GM19468 (cell line): Measurements from ENCODE around the gene NFIA.

ENCODE experiments used
- ATAC-seq: cut with Tn5 transposase; IDR thresholded peaks from one replicate; pipeline ENCODE4 v1.9.1; 2021; ENCODE audit warnings: mild to moderate bottlenecking, moderate library complexity, moderate number of reproducible peaks; ENCODE audit not compliant: unreplicated experiment; ENCODE audit errors: extremely low read depth

The NFIA gene

DNA sequence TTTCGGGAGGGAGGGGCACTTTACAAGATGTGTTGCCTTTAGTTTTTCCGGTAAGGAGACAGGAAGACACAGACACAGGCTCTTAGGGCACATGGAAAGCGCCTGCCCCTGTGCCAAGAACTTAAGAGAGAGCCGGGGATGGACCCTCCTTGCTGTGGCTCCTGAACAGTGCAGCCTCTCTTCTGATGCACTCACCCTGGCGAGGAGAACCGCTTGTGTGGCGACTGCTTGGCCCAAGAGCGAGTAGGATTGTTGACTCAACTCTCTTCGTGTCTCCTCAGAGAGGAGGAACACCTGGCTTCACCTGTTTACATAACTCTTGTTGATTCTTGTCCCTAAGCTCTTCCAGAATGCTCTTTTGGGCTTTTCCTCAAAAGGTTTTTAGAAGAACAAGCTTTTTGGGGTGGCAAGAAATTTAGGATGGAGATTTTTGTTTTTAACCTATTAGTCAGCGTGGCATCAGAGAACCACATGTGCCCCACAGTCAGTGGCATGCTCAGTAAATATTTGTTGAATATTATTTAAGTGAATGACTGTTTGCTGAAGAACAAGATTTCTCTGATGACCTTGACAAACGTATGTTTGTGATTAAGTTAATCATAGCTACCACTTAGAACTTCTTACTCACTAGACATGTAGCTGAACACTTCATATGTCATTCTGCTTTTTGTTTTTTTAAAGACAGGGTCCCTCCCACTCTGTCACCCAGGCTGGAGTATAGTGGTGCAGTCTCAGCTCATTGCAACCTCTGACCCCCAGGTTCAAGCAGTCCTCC lies 60.6 kb downstream of the NFIA start:
- ATAC-seq, result no peak

DNA sequence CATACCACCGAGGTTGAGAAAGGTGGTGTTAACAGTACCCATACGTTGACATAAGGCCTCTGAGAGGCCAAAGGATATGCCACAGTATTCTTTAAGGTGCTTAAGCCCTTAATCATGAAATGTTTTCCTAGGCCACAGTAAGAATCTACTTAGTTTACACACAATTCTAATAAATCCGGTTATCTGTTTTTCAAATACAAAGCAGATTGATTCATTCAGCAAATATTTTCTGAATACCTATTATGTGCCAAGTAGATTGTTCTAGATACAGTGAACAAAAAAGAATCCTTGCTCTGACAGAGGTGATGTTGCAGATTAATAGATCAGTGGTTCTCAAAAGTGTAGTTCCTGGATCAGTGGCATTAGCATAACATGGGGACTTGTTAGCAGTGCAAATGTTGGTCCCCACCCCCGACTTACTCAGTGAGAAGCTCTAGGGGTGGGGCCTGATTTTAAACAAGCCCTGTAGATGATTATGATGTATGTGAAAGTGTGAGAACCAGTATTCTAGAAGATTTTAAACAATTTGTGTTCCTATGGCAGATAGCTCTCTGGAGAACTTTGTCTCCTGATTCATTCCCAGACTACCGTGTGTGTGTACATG lies 61.6 kb downstream of the NFIA start:
- ATAC-seq, result no peak

DNA sequence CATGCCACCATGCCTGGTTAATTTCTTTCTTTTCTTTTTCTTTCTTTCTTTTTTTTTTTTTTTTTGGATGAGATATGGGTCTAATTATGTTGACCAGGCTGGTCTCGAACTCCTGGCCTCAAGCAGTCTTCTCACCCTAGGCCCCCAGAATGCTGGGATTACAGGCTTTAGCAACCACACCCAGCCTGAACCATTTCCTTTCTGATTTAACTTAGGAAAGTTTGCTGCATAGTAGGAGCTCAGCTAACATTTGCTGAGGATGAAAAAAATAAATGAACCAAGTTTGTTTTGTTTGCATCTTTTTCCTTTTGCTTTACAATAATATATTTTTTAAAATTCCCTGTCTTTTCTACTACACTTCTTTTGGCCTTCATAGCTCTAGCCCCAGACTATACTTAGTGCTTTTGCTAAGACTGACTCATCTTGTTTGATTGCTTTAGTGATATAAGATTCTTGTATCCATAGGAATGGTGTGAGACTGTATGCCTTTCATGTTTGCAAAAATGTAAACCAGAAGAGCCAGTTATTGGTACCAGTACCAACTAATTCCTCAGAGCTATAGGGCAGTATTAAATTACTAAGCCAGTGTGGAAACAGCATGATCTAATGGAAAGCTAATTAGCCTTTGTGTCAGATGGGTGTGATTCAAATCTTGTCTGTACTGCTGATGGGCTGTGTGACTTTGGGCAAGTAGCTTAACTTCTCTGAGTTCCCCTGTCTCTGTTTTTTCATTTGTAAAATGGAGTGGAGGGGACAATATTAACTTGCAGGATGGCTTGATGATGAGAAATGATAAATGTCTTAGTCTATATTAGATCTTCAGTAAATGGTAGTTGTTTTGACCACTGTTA lies 66.9 kb downstream of the NFIA start:
- ATAC-seq, result no peak

DNA sequence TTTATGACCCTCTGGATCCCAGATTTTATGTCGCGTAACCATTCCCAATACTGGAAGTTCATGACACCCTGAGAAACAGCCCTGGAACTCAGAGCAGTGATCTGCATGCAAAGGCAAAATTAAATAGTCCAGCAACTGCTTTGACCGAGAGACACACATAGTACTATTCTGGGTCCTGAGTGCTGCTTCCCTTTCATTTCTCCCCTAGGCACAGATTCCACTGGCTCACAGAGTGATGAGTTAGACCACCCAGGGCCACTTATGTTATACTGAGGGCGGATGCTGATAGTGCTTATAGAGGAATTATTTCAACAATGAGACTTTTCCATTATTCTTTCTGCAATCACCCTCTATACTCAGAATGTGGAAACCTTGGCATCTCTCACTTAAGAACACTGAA lies 69.2 kb downstream of the NFIA start:
- no peak for ATAC-seq

DNA sequence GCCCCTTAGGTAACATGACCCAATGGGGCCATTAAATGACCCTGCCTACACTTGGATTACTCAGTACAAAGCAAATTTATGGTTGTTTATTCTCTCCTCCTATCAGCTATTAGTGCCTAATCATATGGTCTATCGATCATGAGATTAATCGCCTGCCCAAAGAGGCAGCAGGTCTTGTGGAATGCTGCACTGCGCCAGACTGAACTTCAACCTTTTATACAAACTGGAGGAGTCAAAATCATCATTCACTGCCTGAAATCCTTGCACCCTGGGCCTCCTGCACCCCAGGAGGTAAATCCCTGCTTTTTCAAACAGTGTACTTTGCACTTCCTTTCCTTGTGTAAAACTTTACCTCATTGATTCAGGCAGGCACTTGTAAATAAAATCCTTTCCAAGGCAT lies 69.7 kb downstream of the NFIA start:
- no peak for ATAC-seq

DNA sequence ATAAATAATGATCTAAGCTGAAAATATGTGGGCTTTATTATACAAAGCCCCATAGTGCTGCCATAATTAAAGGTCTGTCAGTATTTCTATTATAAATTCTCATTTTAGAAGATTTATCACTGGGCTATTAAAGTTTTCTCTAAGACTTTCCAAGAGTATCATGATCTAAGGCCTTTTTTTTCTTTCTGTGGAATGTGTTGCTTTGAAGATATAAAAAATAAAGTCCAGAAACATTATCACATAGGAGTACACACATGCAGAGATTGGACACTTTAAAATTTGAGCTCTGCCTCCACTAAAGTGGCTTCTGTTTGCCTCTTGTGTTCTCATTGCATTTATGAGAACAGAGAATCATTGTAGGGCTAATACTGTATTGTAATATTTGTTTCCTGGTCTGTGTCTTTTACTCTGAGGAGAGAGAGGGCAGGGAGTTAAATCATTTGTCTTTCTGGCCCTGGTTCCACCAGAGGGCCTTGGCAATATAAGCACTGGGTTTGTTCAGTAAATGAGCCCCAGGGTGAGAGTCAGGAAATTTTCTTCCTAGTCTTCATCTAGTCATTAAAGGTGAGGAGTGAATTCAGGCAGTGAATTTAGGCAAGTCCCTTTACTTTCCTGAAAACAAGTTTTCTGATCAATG lies 70.2 kb downstream of the NFIA start:
- ATAC-seq, result no peak

DNA sequence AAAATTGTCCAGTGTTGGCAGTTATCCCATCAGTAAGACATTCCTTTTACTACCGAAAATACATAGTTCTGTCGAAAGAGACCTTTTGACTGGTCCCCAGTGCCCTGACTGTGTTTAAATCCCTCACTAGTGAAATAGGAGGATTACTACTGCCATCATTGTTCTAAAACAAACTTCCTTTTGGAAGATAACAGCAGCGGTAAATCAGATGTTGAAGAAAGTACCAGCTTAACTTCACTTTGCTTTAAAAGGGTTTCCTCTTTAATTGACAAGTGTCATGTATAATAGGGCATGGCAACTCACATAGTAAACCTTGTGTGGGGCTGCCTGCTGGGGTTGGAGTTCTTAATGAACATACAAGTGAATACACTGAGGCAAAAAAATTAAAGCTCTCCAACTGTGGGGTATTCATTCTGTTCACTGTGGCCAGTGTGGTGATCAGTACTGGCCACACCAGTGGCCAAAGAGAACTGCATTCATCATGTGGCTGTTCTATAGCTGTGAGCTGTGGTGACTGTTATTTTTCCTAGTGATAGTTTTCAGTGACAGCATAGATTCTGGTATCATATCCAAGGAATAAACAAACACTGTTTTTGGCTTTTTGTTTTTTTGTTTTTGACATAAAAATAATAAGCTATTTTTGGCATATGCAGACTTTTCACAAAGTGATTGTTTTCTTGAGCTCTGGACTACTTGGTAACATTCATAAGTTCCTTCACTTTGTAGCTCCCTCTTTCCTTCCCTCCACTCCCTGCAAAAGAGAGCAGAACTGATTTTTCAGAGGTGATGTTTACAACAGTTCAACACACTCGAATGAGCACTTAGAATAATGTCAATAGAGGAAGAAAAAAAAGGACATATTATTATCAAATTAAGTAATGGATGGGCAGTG lies 74.5 kb downstream of the NFIA start:
- no peak for ATAC-seq

DNA sequence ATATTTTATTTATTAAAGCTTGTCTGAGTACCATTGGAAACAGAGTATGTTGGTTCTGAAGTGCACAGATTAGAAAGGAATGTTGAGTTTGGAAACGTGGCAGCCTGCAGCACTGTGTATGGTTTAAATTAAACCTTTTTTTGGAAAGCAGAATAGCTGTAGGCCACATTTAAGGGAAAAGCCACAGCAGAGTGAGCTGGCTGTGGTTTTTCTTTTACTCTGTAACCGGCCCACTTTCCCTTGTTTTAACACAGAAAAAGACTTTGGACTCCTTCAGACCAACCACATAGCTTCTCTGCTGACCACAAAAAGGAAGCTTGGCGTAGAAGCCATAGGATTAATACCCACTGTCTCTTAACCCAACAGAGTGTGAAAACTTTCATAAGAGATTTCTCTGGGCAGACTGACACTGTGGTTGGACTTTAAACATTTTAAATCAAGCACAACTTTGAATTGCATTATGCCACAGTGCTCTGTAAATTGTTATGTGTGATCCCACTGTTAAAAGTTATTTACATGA lies 75.2 kb downstream of the NFIA start:
- no peak for ATAC-seq

DNA sequence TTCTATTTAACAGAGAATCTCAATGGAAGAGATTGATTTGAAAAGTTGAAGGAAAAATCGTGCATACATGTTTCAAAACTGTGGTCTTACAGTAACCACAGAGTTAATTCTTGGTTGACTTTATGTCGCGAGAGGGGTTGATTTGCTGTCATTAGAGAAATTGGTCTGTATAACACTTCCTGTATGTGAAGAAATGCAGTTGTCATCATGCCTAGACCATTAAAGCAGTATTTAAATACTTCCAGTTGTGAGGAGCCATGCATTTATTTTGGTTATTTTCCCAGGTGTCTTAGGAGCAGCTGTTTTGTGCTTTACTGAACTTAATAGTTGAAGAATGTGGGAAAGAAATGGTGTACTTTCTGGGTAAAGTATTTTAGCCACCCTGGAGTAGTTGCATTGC lies 76.2 kb downstream of the NFIA start:
- ATAC-seq, result no peak

DNA sequence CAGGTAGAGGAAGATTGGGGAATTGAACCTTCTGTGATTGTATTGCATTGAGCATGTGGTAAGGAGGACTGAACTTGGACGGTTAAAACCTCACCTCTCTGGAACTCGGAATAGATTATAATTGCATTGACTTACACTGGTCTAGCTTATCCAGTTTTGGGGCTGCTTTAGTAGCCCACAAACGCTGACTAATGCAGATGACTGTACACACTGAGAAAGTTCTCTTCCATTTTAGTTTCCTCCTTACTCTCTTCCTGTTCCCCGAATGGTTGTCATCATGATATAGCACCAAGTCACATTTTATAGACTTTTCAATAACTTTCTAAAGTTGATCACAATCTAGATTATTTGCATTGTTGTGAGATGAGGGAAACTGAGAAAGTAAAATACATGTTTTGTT lies 78.2 kb downstream of the NFIA start:
- ATAC-seq, result no peak

DNA sequence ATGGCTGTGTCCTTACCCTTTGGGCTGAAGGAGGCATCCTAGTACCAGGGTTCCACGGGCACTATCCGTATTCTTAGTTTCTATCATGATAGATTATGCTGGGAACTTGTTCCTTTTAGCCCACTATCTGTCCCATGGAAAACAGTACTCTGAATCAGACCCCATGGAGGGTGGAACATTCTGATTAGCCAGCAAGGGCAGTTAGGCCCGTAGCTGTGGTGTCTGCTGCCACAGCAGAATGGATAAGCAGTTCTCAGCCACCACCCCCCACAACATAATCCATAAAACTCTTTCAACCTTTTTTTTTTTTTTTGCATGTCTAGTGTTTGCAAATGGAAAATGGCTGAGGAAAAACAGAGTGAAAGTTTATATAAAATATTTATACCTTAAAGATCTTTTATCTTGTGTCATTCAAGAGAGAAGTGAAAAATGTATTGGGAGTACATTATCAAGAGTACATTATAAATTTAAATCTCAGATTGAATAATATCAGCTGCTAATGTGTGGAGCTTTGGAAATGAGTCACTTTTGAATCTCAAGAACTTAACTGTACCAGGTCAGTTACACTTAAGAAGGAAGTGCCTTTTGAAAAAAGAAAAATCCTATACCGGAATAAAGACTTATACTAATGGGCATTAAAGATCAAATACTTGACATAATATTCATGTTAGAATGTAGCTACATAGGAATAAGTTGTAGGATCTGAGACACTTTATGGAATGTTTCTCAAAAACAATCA lies 80.3 kb downstream of the NFIA start:
- no peak for ATAC-seq

DNA sequence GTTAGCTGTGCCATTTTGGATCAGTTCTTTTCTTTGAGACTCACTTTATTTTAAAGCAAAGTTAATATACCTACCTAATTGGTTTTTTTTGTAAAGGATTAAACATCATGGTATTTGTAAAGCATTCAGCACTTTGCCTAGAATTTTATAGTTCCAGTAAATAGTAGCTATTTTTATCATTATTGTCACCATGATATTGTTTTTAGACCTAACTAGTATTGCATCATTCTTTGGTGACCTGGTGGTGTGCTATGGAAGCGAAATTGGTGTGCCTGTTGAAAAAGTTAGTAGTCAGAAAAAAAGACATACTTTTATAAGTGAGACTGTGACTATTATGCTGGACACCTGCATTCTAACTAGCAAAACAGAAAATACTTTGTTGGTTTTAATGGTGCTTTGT lies 81.0 kb downstream of the NFIA start:
- no peak for ATAC-seq

DNA sequence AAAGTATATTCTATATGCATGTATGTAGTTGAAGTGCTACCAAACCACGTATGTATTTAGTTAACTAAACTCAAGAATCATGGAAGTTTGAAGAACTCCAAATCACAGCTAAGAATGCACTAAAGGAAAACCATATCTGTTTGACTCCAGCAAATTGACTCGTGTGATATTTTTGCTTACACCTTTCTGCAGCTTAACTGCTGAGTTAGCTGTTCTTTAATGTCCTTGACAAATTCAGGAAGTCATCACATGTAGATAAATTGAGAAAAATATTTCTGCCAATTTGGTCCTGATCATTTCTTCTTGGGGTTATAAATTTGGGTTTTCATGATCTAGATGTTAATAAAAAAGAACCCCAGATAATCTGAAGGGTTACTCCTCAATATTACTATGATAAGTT lies 83.0 kb downstream of the NFIA start:
- no peak for ATAC-seq

DNA sequence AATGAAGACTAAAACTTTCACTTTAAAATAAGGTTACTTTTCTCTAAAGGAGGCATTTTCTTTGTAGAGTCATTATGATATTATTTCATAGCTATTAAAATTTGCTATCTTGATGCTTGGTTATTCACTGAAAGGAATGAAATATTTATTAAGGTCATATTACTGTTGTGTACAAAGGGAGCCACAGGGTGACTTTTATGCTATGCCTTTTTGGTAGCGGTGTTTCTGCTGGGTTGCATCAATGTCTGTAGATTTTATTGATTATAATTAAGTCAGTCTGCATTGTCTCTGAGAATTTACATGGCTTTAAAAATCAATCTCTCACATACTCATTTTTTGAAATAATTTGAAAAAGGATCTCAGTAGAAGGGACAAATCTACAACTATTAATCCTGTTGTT lies 84.9 kb downstream of the NFIA start:
- no peak for ATAC-seq

DNA sequence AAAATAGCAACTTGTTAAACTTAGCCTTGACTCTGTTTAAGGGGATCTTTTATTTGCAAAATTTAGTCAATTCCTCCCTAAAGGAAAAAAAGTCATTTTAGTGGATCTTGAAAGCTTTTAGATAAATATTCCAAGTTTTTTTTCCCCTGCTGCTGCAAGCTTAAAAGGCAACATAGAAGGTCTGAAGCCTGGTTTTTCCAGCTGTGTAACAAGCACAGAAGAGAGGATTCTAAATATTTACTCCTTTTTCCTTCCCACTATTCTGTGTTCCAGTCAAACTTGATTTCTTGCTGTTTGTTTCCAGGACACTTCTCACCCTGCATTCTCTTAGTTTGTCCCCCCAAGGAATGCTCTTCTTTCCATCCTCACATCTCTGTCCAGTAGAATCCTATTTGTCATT lies 86.7 kb downstream of the NFIA start:
- no peak for ATAC-seq

DNA sequence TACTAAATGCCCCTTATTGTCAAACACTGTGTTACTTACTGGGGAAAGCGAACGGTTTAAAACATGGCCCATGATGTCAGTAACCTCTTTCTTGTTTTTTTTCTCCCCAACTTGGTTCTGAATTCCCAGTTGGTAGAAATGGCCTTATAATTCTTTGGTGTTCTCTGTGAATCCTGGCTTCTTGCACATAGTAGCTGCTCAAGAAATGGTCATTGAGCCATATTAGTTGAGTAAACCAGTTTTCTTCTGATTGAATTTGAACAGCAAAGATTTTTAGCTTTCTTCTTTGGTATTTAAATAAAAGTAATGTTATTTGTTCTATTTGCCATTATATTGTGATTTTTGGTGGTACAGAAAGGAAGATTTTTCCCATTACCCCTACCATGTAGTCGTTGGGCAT lies 87.3 kb downstream of the NFIA start:
- no peak for ATAC-seq

DNA sequence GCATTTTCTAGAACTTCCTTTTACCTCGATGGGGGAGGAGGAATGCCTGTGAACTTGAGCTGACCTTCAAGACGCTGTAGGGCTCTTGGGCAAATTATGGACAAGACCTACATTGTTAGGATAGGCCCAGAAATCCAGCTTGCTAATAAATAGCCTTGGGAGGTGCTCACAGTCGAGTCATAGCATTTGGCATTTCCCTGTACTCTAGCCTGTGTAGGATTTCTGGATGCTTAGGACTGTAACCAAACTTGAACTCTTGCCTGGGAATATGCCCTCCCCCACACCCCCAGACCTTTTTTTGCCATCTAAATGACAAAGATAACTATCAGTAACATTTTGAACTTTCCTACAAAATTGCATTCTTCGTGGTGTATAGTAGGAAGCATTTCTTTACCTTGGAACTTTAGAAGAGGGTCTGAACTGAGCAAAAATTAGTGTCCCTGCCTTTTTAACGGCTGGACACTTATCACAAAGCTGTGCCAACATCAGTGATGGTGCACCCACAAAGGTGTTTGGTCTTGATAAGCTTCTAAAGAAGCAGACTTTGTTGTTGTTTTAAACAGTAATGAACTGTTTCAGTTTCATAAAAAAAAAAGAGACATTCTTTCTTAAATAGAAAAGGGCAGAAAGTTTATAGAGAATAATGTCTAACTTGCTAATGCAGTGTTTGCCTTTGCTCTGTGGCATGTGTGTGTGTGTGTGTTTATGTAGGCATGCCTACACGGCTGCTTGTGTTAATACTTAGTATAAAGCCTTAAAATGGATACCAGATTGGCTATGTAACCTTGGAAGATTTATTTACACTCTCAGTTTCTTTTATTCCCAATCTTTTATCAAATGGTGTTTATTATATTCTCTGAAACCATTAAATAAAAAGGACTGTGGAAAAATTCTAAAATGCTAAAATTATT lies 88.2 kb downstream of the NFIA start:
- no peak for ATAC-seq

DNA sequence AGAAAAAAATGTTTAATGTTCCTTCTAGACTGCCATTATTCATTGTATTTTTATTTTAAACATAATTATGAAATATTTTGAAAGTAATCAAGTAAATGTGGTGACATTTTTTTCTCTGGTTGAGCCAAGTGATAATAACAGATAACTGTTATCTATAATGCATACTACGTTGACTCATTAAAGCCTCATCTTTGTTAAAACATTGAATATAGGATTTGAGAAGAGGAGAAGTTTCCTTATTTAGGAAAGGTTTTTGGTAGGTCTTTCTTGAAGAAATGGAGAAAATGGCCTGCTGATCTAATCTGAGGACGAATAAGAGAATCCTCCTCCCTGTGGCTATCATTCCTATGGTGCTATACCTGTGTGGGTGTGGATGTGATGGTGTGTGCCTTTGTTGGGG lies 89.0 kb downstream of the NFIA start:
- ATAC-seq, result no peak
